ENCODE results near the gene CFAP92. TPM values are rescaled to one million over a fixed set of nuclear protein-coding genes. Genes with fewer than 3 reads are reported as not detected.

CFAP92 gene
- total and polyA plus RNA-seq, 2 donors (not counting 1 experiment from before 2014, with no cell fraction given): not detected

DNA sequence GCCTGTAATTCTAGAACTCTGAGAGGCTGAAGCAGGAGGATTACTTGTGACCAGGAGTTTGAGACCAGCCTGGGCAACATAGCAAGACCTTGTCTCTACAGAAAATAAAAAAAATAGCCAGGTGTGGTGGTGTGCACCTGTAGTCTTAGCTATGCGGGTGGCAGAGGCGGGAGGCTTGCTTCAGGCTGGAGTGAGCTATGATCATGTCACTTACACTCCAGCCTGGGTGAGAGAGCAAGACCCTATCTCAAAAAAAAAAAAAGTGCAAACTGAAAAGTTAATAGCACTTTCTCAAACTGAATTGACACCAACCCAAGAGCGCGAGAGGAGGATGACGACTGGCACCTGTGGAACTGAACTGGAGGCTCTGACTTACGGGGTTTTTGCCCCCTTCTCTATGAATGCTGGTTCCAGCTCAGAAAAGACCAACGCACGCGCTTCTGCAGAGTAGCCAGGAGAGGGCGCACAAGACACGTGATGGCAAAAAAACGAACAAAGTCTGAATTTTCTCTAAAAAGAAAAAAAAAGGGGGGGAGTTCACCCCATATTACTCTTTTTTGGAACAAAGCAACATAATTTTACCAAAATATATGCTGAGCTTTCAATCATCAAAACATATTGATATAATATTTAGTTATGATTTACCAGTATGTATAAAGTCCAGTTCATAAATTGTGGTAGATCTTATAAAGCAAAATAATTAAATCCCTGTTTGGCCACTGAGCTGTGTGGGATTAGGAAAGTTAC is 23.7 kb downstream of the CFAP92 start:
- DNase-seq (peak; percentile 80), ATAC-seq (ENCODE audit: low read depth) (peak; percentile 64)
- no peak overlapping the region for H3K27ac ChIP-seq (ENCODE audit: low read length in 2 of 2)
- no peaks in the 10 kb centered on the region for H3K27me3 ChIP-seq (replicated peaks in 1 of 4; ENCODE audit: control extremely low read depth in 1 of 4, control insufficient read depth in 3 of 4, insufficient read depth in 4 of 4, low read length in 3 of 4)
- H3K4me2 ChIP-seq (replicated peaks; ENCODE audit: low read depth, low read length, poor library complexity, severe bottlenecking): no peak overlapping the region
- H3K4me1 ChIP-seq (ENCODE audit: control insufficient read depth in 2 of 2, insufficient read depth in 2 of 2, low read length in 2 of 2): peaks cover 14 to 15% of the 10 kb centered on the region in 2 donors
- no peak overlapping the region for H3K4me3 ChIP-seq (ENCODE audit: control extremely low read depth in 1 of 5, extremely low read depth in 1 of 5, insufficient read depth in 1 of 5, low read depth in 2 of 5, low read length in 4 of 5)
- H3K9me3 Mint-ChIP-seq (ENCODE audit: insufficient read depth): no peaks in the 10 kb centered on the region
- peaks cover 4% of the 10 kb centered on the region for H3K27me3 Mint-ChIP-seq
- H2AFZ ChIP-seq (ENCODE audit: insufficient read depth, low read depth, low read length, poor library complexity, severe bottlenecking): no peak overlapping the region
- WGBS (ENCODE audit: insufficient coverage): 15% methylated on average over 4 of the region's 12 CpGs
- H3K36me3 ChIP-seq (replicated peaks in 1 of 2; ENCODE audit: control extremely low read depth in 1 of 2, control insufficient read depth in 1 of 2, extremely low read depth in 1 of 2, insufficient read depth in 2 of 2, low read length in 1 of 2): no peaks in the 10 kb centered on the region
- no peaks in the 10 kb centered on the region for H3K79me2 ChIP-seq (ENCODE audit: control insufficient read depth, insufficient read depth, low read length)
- H4K20me1 ChIP-seq (ENCODE audit: control insufficient read depth, insufficient read depth, low read length, poor library complexity, severe bottlenecking): no peaks in the 10 kb centered on the region
- CTCF ChIA-PET: interaction anchor here (0.5 to 6.4 kb wide), 65 partner anchors 10 to 1540 kb away, joined by 3 to 134 read pairs (median 4); partner anchors contain the start of genes CFAP92, COPG1 and RAB43
- H3K4me1 Mint-ChIP-seq: peaks cover 11% of the 10 kb centered on the region
- H3K4me3 Mint-ChIP-seq: no peak overlapping the region
- no peak overlapping the region for H3K9ac ChIP-seq (ENCODE audit: low read length)
- no peaks in the 10 kb centered on the region for H3K9me3 ChIP-seq (ENCODE audit: control extremely low read depth in 1 of 3, control insufficient read depth in 2 of 3, insufficient read depth in 1 of 3, low read length in 2 of 3)
- no peak for TF ChIP-seq EZH2 (IDR thresholded peaks at IDR 0.05; ENCODE audit: borderline replicate concordance, insufficient read depth, low read depth, low read length, poor library complexity, severe bottlenecking)
- TF ChIP-seq, protein P1, sequence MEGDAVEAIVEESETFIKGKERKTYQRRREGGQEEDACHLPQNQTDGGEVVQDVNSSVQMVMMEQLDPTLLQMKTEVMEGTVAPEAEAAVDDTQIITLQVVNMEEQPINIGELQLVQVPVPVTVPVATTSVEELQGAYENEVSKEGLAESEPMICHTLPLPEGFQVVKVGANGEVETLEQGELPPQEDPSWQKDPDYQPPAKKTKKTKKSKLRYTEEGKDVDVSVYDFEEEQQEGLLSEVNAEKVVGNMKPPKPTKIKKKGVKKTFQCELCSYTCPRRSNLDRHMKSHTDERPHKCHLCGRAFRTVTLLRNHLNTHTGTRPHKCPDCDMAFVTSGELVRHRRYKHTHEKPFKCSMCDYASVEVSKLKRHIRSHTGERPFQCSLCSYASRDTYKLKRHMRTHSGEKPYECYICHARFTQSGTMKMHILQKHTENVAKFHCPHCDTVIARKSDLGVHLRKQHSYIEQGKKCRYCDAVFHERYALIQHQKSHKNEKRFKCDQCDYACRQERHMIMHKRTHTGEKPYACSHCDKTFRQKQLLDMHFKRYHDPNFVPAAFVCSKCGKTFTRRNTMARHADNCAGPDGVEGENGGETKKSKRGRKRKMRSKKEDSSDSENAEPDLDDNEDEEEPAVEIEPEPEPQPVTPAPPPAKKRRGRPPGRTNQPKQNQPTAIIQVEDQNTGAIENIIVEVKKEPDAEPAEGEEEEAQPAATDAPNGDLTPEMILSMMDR (IDR thresholded peaks at IDR 0.05): peak; percentile 97
- no peak overlapping the region for H3K27ac Mint-ChIP-seq
- intact Hi-C loops (cut with micrococcal nuclease): loop anchor here (1.0 to 10.0 kb wide), 6 partner anchors 46 to 354 kb away; no protein-coding TSS in a partner anchor
- POLR2A ChIA-PET: interaction anchor here (0.6 to 1.5 kb wide), 5 partner anchors 46 to 426 kb away, joined by 3 to 8 read pairs (median 4); partner anchors contain the start of gene RAB43

DNA sequence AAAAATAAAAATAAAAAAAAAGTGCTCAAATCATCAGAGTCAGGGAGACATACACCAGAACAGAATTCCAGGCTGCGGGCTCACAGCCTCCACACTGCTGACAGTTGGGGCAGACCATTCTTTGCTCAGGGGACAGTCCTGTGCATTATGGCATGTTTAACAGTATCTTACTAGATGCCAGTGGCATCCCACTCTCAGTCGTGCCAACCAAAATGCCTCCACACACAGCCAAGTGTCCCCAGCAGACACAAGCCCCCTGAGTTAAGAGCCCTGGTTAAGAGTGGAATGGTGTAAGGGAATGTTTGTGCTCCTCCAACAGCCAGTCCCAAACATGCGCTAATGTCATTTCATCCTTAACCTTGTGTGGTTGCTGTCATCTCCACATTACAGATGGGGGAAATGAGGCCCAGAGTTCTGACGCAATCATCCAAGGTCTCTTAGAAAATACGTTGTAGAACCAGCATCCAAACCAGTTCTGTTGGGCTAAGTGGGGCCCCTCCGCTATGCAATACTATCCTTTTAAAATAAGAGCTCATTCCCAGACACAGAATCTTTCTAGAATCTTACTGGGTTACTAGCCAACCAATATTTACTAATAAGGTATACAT is 26.0 kb downstream of the CFAP92 start:
- H3K9me3 Mint-ChIP-seq (ENCODE audit: insufficient read depth): no peaks in the 10 kb centered on the region
- no peaks in the 10 kb centered on the region for H4K20me1 ChIP-seq (ENCODE audit: control insufficient read depth, insufficient read depth, low read length, poor library complexity, severe bottlenecking)
- no peak overlapping the region for H3K4me2 ChIP-seq (replicated peaks; ENCODE audit: low read depth, low read length, poor library complexity, severe bottlenecking)
- POLR2A ChIA-PET: no interaction called here
- no peak overlapping the region for H3K4me3 ChIP-seq (ENCODE audit: control extremely low read depth in 1 of 5, extremely low read depth in 1 of 5, insufficient read depth in 1 of 5, low read depth in 2 of 5, low read length in 4 of 5)
- H2AFZ ChIP-seq (ENCODE audit: insufficient read depth, low read depth, low read length, poor library complexity, severe bottlenecking): no peak overlapping the region
- no peak overlapping the region for H3K9ac ChIP-seq (ENCODE audit: low read length)
- no peak overlapping the region for H3K4me3 Mint-ChIP-seq
- H3K27ac ChIP-seq (ENCODE audit: low read length in 2 of 2): no peak overlapping the region
- intact Hi-C loops (cut with micrococcal nuclease): no loop called here
- H3K9me3 ChIP-seq (ENCODE audit: control extremely low read depth in 1 of 3, control insufficient read depth in 2 of 3, insufficient read depth in 1 of 3, low read length in 2 of 3): no peaks in the 10 kb centered on the region
- no peak overlapping the region for H3K27ac Mint-ChIP-seq
- CTCF ChIA-PET: interaction anchor here (0.6 to 6.4 kb wide), 8 partner anchors 22 to 740 kb away, joined by 3 to 134 read pairs (median 19); partner anchors contain the start of gene COPG1
- H3K27me3 Mint-ChIP-seq: peaks cover 4% of the 10 kb centered on the region
- peaks cover 0 to 5% of the 10 kb centered on the region in 2 donors for H3K4me1 ChIP-seq (ENCODE audit: control insufficient read depth in 2 of 2, insufficient read depth in 2 of 2, low read length in 2 of 2)
- H3K79me2 ChIP-seq (ENCODE audit: control insufficient read depth, insufficient read depth, low read length): no peaks in the 10 kb centered on the region
- WGBS (ENCODE audit: insufficient coverage): 88% methylated on average over 4 of the region's 6 CpGs
- TF ChIP-seq, protein P1 (IDR thresholded peaks at IDR 0.05): no peak
- no peak for TF ChIP-seq EZH2 (IDR thresholded peaks at IDR 0.05; ENCODE audit: borderline replicate concordance, insufficient read depth, low read depth, low read length, poor library complexity, severe bottlenecking)
- H3K36me3 ChIP-seq (replicated peaks in 1 of 2; ENCODE audit: control extremely low read depth in 1 of 2, control insufficient read depth in 1 of 2, extremely low read depth in 1 of 2, insufficient read depth in 2 of 2, low read length in 1 of 2): no peaks in the 10 kb centered on the region
- no peaks in the 10 kb centered on the region for H3K27me3 ChIP-seq (replicated peaks in 1 of 4; ENCODE audit: control extremely low read depth in 1 of 4, control insufficient read depth in 3 of 4, insufficient read depth in 4 of 4, low read length in 3 of 4)
- DNase-seq (no peak), ATAC-seq (ENCODE audit: low read depth) (no peak)
- H3K4me1 Mint-ChIP-seq: peaks cover 1% of the 10 kb centered on the region

All from B cell (primary cell).